T-helper 1 cell treated with Interleukin-12 subunit alpha and Interleukin-12 subunit beta and Interleukin-4 antibody, amounts not matched to agents 30 μg/mL and 1 μg/mL, for 36 hours (primary cell): ENCODE results near the gene GGA1.

ENCODE experiments used
- H3K27ac Mint-ChIP-seq: one replicate; pipeline ENCODE4 v1.8.0; 2021; ENCODE audit warnings: mild to moderate bottlenecking, mixed read lengths
- H3K27me3 Mint-ChIP-seq: one replicate; pipeline ENCODE4 v1.8.0; 2021; ENCODE audit warnings: low read depth, mixed read lengths
- H3K36me3 Mint-ChIP-seq: one replicate; pipeline ENCODE4 v1.8.0; 2021; ENCODE audit warnings: low read depth, mixed read lengths
- H3K4me1 Mint-ChIP-seq: one replicate; pipeline ENCODE4 v1.8.0; 2021; ENCODE audit warnings: low read depth, mixed read lengths
- H3K4me3 Mint-ChIP-seq: one replicate; pipeline ENCODE4 v1.8.0; 2021; ENCODE audit warnings: mild to moderate bottlenecking, moderate library complexity, mixed read lengths
- H3K9me3 Mint-ChIP-seq: one replicate; pipeline ENCODE4 v1.8.0; 2021; ENCODE audit warnings: mixed read lengths

The GGA1 gene, protein sequence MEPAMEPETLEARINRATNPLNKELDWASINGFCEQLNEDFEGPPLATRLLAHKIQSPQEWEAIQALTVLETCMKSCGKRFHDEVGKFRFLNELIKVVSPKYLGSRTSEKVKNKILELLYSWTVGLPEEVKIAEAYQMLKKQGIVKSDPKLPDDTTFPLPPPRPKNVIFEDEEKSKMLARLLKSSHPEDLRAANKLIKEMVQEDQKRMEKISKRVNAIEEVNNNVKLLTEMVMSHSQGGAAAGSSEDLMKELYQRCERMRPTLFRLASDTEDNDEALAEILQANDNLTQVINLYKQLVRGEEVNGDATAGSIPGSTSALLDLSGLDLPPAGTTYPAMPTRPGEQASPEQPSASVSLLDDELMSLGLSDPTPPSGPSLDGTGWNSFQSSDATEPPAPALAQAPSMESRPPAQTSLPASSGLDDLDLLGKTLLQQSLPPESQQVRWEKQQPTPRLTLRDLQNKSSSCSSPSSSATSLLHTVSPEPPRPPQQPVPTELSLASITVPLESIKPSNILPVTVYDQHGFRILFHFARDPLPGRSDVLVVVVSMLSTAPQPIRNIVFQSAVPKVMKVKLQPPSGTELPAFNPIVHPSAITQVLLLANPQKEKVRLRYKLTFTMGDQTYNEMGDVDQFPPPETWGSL

DNA sequence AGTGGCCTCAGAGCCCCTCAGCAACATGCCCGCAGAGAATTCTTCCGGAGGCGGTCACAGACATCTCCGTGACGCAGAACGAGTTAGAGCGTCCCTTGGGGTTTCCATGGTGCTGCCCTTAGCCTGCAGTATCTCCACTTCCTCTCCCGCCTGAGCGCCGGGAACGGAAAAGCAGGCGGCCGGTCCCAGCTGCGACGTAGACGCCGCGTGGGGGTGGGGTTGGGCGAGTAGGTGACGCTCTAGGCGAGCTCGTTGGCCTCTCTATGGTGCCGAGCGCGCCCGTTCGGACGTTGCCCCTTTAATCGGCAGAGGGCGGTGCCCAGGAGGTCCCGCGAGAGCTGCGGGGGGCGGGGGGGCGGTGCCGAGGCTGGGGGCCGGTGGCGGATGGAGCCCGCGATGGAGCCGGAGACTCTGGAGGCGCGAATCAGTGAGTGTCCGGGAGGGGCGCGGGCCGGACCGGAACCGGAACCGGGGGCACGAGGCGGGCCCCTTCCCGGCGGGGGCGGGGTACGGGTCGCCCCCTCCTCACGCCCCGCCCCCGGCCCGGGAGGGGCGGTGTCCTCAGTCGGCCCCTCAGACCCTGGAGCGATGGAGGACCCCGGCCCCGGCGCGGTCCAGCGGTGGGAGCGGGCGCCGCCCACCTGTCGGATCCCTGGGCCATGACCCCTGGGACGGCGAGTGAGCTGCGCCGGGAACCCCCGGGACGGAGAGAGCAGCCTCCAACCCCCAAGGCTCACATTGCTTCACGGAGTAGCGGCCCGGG, at the start of gene GGA1:
Gene GGA1, plus strand, starts transcription at position 358 of the 763 bp plus-strand sequence. Its CDS starts 27 bp downstream, at position 385.
- H3K27me3 Mint-ChIP-seq: peaks cover 5% of the 10 kb centered on the region
- peak within 1 kb of the TSS; percentile 97 for H3K27ac Mint-ChIP-seq
- no peaks in the 10 kb centered on the region for H3K9me3 Mint-ChIP-seq
- H3K36me3 Mint-ChIP-seq: no peaks in the 10 kb centered on the region
- peak within 1 kb of the TSS; percentile 91 for H3K4me3 Mint-ChIP-seq
- peaks cover 45% of the 10 kb centered on the region for H3K4me1 Mint-ChIP-seq

DNA sequence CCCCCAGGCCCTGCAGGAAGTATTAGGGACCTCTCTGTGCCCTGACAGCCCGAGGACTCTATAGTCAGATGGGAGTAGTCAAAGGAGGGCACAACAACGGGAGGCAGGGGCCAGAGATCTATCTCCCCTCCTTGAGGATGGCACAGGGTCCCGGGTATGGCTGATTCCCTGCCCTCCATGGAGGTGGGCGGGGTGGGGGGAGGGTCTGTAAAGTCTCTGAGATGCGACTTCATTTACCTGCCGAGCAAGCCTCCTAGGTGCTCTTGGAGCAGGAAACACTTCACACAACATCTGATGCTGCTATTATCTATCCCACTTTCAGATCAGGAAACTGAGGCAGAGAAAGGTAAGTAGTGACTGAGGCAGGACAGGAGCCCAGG, 49.1 kb upstream of the GGA1 start:
- H3K36me3 Mint-ChIP-seq: peaks cover 2% of the 10 kb centered on the region
- H3K27me3 Mint-ChIP-seq: peaks cover 82% of the 10 kb centered on the region
- H3K9me3 Mint-ChIP-seq: no peaks in the 10 kb centered on the region
- no peak overlapping the region for H3K27ac Mint-ChIP-seq
- peak overlapping the region; percentile 14 for H3K4me3 Mint-ChIP-seq
- H3K4me1 Mint-ChIP-seq: peaks cover 21% of the 10 kb centered on the region

DNA sequence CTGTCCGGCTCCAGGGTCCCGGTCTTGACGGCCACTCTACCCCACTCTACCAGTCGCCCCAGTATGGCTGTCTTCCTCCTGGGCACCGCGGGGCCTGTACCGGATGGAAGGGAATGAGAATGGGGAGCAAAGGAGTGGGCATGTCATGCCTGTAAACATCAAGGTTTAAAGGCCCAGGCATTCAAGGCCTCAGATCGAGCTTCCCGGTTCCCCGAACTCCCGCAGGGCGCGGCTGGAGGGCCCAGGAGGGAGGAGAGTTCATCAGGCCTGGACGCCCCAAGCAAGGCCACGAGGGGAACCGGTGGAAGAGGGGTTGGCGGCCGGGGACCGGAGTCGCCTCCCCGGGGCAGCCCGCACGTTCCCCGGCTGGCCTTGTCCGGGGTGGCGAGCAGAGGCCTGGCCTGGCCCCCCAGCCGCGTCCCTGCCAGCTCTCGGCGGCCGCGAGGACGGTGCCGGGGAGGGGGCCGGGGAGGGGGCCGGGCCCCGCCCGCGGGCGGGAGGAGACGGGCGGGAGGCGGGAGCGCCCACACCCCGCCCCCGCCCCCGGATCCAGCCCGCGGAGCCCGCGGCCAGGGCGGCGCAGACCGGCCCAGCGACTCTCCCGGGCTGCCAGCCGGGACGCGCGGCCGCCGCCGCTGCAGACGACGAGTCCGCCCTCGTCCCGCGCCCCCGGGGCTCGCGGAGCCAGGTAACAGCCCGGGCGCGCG, 48.6 kb upstream of the GGA1 start, which contains the start of gene CDC42EP1:
Gene CDC42EP1, plus strand, starts transcription at position 580 of the 707 bp plus-strand sequence. CDS start 5,870 bp downstream, outside the sequence.
- Mint-ChIP-seq H3K9me3 (no peaks in the 10 kb centered on the region), H3K27ac (peak within 1 kb of the TSS; percentile 49), H3K4me3 (peak within 1 kb of the TSS; percentile 71), H3K27me3 (peaks cover 84% of the 10 kb centered on the region), H3K4me1 (peaks cover 21% of the 10 kb centered on the region), H3K36me3 (peaks cover 2% of the 10 kb centered on the region)

DNA sequence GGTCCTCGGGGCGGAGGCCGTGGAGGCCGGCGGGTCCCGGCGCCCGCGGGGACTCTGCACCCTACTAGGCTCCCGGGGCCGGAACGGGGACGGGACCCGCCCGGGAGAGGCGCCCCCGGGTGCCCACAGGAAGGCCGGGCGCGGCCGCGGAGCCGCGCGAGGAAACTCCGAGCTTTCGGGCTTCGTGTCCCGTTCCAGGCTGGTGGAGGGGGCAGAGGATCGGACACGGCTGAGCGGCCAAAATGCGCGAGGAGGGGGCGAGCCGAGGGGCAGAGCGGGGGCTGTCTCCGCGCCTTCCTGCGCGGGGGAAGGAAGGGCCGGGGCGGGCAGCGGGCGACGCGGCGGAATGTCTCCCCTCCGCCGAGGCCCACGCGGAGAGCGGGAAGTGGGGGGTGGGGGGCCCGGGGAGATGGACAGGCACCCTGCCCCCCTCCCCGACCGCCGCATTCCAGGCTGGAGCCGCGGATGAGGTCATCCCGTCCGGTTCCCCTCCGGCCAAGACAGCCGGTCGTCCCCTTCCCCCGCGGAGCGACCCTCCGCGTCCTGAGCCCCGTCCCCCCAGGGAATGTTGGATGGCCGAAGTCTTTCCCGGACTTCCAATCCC, 47.9 kb upstream of the GGA1 start:
- Mint-ChIP-seq H3K36me3 (peaks cover 2% of the 10 kb centered on the region), H3K27ac (no peak overlapping the region), H3K4me3 (peak overlapping the region; percentile 71), H3K4me1 (peaks cover 21% of the 10 kb centered on the region), H3K9me3 (no peaks in the 10 kb centered on the region), H3K27me3 (peaks cover 78% of the 10 kb centered on the region)

DNA sequence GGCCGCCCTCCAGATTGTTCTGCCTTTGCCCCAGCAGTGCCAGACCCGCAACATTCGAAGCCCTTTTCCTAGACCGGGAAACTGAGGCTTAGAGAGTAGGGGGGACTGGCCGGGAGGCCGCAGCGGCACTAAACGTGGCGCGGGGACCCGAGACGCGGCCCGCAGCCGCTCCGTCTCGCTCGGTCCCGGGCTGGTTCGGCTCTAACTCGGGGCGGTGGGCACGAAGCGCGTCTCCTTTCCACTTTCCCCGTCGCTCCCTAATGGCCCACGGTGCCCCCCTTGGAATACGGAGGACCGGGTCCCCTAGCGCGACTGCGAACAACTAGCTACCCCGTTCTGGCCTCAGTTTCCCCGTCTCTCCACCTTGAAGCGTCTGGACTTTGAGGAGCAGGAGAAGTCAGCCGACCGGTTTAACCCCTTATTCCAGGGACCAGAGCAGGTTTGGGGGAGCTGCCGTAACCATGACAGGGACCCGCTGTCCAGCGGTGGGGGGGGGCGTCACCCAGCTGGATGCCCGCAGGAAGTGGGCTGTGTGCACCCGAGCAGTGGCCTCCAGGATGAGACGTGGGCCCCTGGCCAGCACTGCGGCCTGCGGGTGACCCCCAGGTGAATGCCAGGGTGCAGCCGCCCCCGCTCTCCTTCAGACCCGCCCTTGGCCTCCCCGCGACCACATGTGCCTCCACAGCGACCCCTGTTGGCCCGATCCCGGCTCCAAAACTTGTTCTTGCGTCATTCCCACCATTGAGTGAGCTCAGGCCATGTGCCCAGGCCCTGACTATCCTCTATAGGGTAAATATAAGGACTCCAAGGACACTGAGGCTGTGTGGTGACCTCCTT, 47.2 kb upstream of the GGA1 start:
- Mint-ChIP-seq H3K36me3 (peaks cover 2% of the 10 kb centered on the region), H3K9me3 (no peaks in the 10 kb centered on the region), H3K27me3 (peaks cover 70% of the 10 kb centered on the region), H3K27ac (peak overlapping the region; percentile 49), H3K4me3 (peak overlapping the region; percentile 73), H3K4me1 (peaks cover 23% of the 10 kb centered on the region)

DNA sequence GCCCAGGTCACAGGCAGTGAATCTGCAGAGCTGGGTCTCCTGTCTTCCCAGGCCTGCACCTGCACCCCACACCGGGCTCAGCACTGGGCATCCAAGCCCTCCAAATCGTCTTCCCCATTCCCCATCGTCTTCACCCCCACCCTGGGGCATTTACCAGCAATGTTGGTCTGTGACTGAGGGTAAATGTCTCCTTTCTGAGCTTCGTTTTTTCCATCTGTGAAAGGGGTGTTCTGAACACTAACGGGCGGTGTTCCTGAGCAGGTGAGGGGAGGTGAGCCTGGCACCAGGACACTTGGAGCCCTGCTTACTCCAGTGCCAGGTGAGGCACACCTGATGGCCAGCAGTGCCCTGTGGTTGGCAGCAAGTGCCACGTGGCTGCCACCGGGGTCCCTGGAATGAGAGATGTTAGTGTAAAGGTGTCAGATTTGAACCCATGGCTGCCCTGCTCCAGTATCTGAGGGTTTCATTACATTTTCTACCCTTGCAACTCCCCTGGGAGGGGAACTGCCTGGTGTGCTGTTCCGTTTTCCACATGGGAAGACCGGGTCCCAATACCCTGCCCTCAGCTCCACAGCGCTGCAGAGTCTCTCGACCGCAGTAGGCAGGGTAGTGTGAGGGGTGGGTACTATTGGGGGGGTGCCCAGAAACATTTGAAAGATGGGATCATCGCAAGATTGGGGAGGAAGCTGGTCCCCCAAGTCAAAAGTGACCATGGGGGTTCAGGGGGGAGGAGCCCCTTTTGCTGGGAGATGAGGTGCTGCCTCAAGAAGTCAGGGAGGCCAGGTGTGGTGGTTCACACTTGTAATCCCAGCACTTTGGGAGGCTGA, 46.4 kb upstream of the GGA1 start:
- H3K27me3 Mint-ChIP-seq: peaks cover 67% of the 10 kb centered on the region
- peak overlapping the region; percentile 34 for H3K27ac Mint-ChIP-seq
- H3K4me3 Mint-ChIP-seq: peak overlapping the region; percentile 73
- H3K9me3 Mint-ChIP-seq: no peaks in the 10 kb centered on the region
- peaks cover 29% of the 10 kb centered on the region for H3K4me1 Mint-ChIP-seq
- H3K36me3 Mint-ChIP-seq: peaks cover 2% of the 10 kb centered on the region

DNA sequence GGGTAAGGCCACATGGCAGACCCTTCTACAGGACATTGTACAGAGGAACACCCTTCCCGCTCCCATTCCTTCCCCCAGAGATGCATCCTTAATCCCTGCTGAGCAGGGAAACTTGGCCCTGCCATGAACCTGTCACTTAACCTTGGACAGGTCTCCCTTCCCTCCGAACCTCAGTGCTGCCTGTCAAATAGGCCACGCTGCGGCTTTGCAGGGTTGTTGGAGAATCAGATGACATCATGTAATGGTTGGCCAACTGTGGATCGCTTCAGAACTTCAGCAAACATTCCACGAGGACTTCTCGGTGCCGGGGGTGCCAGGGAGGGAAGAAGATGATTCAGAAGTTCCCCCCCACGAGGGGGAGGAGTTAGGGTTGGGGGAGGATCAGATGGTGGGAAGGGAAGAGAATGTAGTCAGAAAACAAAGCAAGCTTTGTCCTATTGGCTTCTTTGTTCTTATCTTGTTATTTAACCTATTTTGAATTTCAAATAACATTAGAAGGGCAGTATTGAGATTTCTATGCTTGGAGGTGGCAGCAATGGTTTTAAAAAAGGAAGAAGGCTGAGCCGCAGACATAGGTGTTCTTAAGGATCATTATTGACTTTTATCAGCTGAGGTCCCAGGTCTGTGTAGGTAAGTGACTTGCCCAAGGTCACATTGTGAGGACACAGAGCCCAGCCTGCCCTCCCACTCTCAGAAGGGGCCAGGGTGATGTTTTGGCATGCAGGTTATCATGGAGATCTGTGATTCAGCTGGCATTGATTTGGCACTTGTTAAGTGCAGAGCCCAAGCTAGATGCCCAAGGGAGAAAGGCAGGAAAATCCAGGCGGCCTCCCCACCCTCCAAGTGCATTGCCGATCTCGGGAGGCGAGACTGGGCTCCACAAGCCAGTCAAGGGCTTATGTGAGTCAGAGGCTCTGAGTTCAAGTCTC, 45.2 kb upstream of the GGA1 start:
- Mint-ChIP-seq H3K36me3 (peaks cover 2% of the 10 kb centered on the region), H3K9me3 (no peaks in the 10 kb centered on the region), H3K4me1 (peaks cover 36% of the 10 kb centered on the region), H3K27me3 (peaks cover 62% of the 10 kb centered on the region), H3K27ac (no peak overlapping the region), H3K4me3 (no peak overlapping the region)

DNA sequence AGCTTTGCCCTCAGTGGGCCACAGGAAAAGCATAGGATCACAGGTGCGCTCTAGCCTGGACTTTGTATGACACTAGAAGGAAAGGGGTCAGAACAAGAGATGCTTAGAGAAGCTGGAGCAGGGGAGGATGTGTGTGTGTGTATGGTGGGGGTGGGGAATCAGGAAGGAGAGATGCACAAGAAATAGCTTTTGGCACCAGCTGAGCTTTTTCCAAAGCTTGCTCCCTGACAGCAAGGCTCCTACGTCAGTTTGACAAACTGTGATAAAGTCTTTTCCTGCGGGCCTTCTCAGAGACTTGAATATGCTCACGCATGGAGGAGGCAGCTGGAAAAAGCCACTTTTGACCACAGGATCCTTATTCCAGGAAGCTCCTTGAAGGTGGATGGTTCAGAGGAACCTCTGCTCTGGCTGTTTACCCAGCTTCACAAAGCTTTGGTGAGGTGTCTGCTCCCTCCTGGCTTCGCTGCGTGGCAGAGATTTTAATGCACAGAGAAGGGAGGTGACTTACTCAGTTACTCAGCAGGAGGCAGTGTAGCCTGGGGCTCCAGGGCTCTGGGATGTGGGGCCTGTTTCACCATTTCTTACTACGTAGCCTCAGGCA, 44.4 kb upstream of the GGA1 start:
- Mint-ChIP-seq H3K27me3 (peaks cover 54% of the 10 kb centered on the region), H3K9me3 (no peaks in the 10 kb centered on the region), H3K4me3 (no peak overlapping the region), H3K4me1 (peaks cover 36% of the 10 kb centered on the region), H3K27ac (peak overlapping the region; percentile 24), H3K36me3 (peaks cover 2% of the 10 kb centered on the region)

DNA sequence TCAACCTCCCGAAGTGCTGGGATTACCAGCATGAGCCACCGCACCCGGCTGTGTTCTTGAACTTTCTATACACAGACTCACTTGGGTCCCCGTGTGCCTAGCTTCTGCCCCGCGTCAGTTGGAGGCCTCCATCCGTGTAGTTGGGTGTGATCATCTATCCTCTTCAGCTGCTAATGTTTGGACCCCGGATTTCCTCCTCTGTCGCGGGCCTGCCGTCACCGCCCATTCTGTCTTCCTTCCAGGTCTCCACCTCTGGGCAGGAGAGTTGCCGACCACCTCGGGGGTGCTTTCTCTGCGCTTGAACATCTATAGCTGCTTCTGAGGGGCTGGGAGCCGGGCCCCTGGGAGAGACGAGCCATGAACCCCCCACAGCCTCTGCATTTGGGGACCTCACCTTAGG, 42.8 kb upstream of the GGA1 start:
- Mint-ChIP-seq H3K27ac (peak overlapping the region; percentile 41), H3K4me3 (no peak overlapping the region), H3K4me1 (peaks cover 36% of the 10 kb centered on the region), H3K36me3 (peaks cover 2% of the 10 kb centered on the region), H3K9me3 (no peaks in the 10 kb centered on the region), H3K27me3 (peaks cover 52% of the 10 kb centered on the region)

DNA sequence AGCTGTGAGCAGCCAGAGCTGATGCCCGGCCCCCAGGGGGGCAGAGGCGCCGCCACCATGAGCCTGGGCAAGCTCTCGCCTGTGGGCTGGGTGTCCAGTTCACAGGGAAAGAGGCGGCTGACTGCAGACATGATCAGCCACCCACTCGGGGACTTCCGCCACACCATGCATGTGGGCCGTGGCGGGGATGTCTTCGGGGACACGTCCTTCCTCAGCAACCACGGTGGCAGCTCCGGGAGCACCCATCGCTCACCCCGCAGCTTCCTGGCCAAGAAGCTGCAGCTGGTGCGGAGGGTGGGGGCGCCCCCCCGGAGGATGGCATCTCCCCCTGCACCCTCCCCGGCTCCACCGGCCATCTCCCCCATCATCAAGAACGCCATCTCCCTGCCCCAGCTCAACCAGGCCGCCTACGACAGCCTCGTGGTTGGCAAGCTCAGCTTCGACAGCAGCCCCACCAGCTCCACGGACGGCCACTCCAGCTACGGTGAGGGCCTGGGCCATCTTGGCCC, 42.3 kb upstream of the GGA1 start:
- Mint-ChIP-seq H3K36me3 (peaks cover 2% of the 10 kb centered on the region), H3K9me3 (no peaks in the 10 kb centered on the region), H3K4me3 (peak overlapping the region; percentile 48), H3K27me3 (peaks cover 48% of the 10 kb centered on the region), H3K27ac (no peak overlapping the region), H3K4me1 (peaks cover 34% of the 10 kb centered on the region)
